Eye (tissue), 1 donor: ENCODE data around the gene TAF6L.

Experiments
- DNase-seq: peaks from one replicate; pipeline ENCODE4 v3.0.0-alpha.2; 2015

TAF6L gene

DNA sequence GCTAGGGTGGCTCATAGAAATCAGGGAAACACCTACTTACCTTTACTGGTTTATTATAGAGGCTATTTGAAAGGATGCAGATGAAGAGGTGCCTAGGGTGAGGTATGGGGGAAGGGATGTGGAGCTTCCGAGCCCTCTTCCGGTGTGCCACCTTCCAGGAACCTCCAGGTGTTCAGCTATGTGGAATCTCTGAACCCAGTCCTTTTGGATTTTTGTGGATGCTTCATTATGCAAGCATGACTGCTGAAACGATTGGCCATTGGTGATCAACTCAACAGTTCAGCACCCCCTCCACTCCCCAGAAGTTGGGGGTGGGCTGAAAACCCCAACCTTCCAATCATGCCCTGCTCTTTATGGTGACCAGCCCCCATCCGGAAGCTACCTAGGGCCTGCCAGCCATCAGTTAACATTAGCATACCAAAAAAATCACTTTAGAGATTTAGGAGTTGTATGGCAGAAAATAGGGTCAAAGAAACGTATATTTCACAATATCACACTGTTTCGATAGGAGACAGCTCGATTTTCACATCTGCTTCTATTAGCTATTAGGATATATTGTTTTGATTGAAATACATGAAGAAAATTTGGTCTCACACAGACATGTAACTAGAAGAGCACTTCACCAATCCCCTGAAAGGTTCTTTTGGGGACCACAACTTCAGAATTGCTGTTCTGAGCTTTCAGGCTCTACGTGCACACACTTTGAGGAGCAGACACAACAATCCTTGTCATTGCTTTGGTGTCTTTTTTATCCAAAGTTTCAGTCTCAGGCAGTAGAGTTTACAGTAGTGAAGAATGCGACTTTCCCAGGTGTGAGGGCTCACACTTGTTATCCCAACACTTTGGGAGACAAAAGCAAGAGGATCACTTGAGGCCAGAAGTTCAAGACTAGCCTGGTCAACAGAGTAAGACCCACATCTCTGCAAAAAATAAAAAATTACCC lies 13.1 kb upstream of the TAF6L start:
- no peak for DNase-seq

DNA sequence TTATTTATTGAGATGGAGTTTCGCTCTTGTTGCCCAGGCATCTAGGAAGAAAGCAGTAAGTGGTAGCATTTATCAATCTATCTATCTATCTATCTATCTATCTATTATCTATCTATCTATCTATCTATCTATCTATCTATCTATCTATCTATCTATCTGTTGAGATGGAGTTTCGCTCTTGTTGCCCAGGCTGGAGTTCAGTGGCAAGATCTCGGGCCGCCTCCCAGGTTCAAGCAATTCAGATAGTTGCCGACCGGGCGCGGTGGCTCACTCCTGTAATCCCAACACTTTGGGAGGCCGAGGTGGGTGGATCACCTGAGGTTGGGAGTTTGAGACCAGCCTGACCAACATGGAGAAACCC lies 10.3 kb upstream of the TAF6L start:
- DNase-seq = peak; percentile 11

DNA sequence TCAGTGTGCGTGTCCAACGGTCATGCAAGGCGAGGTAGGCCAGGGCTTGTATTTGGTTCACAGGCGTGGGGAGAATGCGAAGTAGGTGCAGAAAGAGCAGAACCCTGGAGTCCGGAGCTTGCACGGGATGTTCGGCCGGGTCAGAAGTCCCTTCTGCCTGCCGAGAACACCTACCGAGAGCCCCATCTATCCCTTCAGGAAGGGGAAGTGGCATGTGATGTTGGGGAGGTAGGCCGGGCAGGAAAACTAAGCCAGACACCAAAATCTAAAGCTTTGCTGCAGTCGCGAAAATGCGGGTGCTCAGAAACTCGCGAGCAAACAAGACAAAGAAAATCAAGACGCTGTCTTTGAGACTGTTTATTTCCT lies 435 bp upstream of the TAF6L start:
- DNase-seq = no peak

DNA sequence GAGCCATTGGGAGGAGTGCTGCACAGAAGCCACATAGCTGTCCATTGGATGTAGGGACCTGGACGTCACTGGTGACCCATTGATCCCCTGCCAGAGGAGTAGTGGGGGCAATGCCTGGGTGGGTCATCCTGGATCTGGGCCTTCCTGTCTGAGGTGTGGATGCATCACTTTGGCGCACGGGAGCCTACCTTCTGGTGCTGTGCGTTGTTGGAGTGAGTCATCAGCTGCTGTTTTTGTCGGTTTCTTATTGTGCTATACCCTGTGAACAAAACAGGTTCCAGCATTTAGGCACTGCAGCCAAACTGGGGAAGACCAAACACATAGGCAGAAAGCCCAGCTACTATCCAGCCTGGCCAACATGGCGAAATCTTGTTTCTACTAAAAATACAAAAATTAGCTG lies 3.2 kb downstream of the TAF6L start:
- no peak for DNase-seq

DNA sequence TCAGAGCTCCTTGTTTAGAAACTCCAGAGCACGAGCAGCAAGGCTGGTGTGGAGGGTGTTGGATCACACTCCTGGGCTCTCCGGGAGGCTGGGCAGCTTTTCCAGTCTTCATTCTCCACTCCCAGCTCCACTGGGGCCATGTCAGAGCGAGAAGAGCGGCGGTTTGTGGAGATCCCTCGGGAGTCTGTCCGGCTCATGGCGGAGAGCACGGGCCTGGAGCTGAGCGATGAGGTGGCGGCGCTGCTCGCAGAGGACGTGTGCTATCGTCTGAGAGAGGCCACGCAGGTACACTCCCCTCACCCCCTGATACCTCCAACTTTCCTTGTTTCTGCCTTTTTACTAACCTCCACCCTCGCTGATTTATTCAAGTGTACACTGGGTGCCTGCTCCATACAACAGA lies 4.5 kb downstream of the TAF6L start:
- DNase-seq = no peak

DNA sequence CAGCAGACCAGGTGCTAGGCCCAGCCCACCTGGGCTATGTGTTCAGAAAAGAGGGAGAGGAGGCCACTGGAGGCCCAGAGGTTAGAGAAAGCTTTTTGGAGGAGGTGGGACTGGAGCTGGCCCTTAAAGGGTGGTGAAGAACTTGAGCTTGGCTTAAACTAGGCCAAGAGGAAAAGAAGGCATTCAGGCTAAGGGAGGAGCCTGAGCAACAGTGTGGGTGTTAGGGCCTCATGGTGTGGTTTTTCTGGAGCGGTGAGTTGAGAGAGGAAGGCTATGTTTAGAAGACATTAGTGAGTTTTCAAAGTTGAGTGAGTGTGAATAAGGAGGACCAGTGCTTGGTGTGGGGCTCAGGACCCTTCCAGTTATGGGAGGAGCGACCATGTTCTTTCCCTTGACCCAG lies 6.2 kb downstream of the TAF6L start:
- DNase-seq = no peak

DNA sequence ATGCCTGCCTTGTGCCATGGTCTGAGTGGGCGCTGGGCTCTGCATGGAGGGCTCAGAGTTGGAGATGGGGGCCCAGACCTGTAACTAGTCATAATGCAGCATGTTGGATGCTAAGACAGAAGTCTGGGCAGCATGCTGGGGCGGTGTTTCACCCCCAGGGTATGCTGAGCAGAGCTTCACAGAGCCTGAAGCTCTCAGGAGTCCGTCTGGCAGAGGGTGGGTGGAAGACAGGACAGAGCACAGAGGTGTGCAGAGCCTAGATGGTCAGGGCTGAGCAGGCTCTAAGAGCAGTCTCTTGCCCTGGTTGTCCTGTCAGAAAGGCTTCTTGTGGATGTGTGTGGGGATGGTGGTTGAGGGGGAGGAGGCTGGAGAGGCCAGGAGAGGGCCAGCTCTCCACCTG lies 7.2 kb downstream of the TAF6L start:
- DNase-seq = no peak

DNA sequence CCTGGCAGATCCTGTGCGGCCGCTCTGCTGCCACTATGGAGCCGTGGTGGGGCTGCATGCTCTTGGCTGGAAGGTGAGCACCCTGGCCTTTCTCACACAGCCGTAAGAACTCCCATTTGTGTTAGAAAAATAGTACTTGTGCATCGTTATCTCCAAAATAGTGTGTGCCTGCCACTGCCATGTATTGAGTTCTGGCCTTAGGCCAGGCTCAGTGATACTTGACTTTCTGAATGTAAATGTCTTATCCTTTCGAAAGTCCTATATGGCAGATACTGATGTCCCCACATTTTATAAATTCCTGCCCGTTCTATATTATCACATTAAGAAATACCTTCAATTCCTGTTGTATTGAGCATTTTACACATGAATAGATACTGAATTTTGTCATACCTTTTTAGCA lies 11.6 kb downstream of the TAF6L start:
- DNase-seq = no peak

DNA sequence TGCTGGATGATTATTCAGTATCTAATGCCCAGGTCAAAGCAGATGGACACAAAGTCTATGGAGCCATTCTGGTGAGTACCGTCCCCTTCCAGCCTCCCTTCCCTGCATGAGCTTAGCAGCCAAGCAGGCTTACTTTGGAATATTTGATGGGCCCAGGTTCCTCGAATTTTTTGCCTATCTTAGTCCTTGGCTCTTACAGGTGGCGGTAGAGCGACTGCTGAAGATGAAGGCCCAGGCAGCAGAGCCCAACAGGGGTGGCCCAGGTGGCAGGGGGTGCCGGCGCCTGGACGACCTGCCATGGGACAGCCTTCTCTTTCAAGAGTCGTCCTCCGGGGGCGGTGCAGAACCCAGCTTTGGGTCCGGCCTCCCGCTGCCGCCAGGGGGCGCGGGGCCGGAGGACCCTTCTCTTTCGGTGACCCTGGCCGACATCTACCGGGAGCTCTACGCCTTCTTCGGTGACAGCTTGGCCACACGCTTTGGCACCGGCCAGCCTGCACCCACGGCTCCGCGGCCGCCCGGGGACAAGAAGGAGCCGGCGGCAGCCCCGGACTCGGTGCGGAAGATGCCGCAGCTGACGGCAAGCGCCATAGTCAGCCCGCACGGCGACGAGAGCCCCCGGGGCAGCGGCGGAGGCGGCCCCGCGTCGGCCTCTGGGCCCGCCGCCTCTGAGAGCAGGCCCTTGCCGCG lies 15.3 kb downstream of the TAF6L start:
- peak; percentile 96 for DNase-seq

DNA sequence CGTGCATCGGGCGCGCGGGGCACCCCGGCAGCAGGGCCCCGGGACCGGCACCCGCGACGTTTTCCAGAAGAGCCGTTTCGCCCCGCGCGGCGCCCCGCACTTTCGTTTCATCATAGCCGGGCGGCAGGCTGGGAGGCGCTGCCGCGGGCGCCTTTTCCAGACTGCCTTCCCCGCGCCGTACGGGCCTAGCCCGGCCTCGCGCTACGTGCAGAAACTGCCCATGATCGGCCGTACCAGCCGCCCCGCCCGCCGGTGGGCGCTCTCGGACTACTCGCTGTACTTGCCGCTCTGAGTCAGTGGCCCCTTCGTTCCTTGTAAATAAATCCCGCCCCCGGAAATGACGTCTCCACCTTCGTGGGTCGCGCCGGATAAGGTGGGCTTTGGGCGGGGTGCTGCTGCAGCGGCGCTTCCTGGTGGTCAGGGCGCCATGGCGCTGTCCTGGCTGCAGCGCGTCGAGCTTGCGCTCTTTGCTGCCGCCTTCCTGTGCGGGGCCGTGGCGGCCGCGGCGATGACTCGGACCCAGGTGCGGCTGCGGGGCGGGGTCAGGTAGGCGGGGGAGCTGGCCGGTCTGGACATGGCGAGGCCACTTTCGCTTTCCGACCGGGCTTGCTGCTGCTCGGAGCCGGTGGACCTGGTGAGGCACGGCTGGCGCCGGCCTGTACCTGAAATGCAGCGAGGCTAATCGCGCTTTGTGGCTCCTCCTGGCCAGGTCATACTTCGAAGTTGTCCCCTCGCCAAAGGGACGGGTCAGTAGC lies 16.0 kb downstream of the TAF6L start, which contains the start of gene TMEM179B:
TSS of gene TMEM179B (plus strand) at position 398 of the 755 bp plus-strand sequence. CDS start at position 428, 30 bp downstream.
- peak; percentile 100 for DNase-seq

DNA sequence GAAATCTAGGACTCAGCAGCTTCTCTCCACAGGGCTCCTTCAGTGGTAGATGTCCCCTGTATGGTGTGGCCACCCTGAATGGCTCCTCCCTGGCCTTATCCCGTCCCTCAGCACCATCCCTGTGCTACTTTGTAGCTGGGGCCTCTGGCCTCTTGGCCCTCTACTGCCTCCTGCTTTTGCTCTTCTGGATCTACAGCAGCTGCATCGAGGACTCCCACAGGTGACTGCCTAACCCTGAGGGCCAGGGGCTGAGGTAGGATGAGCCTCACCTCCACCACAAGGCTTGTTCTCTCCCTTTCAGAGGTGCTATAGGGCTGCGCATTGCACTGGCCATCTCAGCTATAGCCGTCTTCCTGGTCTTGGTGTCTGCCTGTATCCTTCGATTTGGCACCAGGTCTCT lies 17.8 kb downstream of the TAF6L start:
- no peak for DNase-seq

DNA sequence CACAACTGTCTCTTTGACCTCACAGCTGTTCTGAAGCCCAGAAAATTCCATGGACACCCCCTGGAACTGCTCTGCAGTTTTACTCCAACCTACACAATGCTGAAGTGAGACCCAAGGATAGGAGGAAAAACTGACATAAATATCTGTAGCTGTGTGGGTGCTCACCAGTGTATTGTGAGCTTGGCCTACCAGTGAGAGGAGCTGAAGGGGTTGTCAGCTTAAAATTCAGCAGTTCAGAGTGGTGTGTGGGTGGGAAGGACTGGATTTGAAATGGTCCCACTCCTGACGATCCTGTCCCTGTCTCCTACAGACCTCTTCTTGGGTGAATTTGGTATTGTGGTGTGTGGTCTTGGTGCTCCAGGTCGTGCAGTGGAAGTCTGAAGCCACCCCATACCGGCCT lies 18.4 kb downstream of the TAF6L start:
- no peak for DNase-seq

DNA sequence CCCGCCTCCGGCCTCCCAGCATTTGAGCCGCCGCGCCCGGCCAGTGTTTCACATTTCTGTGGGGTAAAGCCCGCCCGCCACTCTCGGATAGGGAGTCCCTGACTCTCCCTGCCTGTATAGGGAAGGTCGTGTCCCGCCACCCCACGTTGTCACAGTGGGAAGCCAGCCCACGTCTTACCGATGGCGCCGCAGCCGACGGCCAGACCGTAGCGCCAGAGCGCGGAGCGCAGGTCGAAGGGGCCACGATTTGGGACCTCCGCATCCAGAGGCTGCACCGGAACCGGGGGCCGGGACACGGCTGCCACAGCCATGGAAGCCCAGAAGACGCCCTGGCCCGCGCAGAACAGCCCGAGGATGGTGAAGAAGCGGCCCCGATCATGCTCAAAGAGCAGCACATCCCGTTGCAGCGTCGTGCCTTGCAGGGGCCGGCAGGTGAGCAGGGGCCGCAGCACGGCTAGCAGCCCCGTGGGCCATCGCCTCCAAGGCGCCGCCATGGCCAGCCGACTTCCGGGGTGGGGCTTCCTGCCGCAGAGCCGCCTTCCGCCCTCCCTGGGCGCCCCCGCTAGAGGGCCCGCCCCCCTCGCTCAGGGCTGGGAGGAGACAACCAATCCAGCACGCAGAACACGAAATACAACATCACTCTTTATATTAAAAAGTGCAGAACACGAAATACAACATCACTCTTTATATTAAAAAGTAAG lies 20.5 kb downstream of the TAF6L start, which contains the start of gene TMEM223:
TSS of gene TMEM223 (minus strand) at position 506 of the 701 bp plus-strand sequence. CDS start at position 494, 12 bp downstream.
- DNase-seq = peak; percentile 91

DNA sequence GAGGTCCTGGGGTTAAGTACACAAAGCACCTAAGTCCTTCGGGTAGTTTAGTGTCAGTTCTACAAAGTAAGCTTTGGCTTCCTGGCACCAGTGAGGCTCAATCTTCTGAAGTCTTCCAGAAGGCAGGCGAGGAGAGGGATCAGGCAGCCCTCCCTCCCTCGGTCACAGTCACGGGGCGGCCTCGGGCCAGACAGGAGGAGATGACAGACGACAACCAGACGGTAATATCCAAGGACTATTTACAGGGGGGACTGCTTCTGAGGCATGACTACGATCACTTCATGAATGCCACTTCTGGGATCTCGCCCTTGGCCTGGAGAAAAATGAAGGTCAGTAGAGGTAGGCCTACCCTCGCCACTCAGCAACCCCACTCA lies 21.0 kb downstream of the TAF6L start:
- DNase-seq = no peak

DNA sequence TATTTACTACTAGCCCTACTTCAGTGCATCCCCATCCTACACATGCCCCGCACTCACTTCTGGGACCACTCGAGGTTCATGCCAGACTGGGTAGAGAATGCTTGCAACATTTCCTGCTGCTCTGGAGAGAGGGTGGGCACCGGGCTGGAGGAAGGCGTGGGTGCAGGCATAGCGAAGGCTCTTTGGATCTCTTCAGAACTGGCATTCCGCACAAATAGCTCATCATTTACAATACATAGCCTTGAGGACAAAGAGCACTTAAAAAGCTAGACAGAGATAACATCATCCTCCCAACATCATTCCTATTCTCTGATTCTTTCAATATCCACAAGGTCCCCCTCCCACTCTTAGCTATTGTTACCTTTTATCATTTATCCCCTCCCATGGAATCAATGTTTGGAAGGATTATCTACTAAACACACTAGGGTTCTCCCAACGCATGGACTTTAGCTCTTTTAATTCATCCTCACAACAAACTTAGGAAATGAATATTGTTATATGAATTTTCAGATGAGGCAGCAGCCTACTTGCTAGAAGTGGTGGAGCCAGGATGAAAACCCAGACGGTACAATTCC lies 23.1 kb downstream of the TAF6L start:
- DNase-seq = no peak

DNA sequence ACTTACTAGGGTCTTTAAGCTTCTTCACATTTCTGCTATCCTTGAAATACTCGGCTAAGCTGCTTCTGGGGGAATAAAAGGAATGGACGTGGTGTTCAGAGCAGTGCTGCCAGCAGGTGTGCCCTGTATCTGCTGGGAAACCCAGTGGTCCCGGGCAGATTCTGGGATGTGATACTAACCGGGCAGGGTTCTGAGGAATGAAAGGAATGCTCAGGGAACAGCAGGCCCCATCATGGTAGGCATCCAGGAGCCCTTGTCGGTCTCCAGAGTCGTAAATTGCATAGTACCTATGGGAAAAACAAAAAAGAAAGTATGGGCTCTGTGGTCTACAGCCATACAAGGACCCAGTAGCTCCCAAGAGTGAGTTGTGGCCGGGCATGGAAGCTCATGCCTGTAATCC lies 25.1 kb downstream of the TAF6L start:
- no peak for DNase-seq

DNA sequence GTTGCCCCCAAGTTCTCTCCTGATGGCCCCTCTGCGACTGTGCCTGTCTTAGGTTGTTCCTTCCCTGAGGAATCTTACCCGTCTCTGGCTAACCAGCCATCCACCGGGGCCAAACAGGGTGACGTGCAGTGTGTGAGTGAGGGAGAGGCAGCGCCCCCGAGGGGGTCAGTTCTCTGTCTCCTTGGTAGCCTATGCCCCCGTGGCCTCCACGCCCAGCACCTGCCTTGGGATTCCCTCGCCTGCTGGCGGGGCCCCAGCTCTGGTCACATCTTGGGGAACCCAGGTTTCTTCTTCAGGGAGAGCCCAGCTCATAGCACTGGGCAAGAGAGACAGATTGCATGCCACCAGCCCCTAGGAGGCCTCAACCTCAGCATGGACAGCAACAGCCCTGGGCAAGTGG lies 28.3 kb downstream of the TAF6L start:
- no peak for DNase-seq

DNA sequence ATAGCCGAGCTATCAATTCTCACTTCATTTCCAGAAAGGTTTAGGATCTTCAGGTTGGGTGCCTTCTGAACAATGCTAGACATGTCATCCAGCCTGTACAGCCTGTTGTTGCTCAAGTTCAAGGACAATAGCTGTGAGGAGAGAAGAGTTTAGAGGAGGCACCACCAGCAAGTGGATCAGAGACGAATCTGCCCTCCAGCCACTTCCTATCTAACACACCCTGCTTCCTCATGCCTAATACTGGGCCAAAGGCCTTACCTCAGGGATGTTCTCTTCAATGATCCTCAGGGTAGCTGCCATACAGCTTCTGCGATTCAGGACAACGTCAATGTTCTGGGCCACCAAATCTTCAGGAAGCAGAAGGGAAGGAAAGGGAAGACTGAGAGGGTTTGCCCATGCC lies 29.9 kb downstream of the TAF6L start:
- no peak for DNase-seq

DNA sequence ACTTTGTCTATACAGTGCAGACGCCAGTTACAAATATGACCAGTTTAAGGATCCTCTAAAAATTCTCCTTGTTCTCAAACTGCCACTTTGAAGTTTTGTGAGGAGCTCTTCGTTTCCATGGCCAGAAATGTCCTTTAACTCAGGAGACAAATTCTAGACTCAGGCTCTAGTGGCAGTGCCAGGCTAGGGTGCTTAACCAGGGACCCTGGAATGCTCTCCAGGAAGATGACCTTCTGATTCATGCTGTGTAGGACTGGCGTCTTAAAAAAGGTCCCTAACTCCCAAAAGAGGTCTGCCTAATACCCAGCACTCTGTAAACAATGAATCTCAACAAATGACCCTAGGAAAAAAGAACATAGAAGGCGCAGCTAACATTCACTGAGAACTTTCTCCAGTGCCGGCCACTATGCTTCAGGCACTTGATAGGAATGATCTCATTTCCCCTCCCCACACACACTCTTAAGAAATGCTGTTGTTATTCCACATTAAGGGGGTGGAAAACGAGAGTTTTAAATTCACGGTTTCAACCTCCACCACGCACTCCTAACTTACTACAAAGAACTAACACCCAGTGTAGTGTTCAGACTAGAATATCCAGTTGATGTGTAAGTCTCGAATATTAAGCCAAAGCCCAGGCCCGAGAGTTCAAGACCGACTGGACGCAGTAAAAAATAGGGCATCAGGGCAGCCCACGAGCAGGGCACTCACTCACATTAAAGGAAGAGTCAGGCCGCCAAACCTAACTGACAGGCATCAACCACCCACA lies 33.3 kb downstream of the TAF6L start:
- DNase-seq = no peak

DNA sequence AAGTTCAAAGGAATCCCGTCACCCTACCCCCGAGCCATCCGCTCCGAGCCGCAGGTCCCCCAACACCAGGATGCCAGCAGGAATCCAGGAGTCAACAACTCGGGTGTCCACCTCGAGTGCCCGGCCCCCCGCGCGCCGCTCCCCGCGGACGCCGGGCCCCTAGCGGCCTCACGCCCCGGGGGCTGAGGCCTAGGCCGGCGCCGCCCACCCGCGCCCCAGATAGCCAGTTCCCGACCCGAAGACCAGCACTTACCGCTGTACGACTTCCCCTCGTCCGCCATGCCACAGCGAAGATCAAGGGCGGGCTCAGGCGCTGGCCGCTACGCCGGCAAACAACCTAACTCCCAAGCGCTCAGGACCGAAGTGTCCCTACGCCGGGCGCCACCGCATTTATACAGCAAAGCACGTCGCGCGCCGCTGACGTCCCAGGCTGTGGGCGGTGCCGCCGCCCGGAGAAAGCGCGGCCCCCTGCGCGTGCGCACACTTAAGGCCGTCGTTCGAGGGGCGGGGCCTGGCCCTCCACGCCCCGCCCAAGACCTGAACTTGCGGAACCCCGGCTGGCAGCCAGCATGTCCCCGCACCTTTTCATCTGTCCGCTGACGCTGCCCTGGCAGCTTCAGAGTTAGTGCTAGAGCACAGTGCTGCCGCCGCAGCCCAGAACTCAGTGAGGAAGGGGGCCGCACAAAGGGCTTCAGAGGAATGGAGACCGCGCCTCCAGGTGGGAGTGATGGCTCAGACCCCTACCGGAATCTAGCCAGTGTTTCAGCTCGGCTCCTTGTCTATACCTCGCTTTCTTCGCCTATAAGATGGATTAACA lies 34.1 kb downstream of the TAF6L start, which contains the start of gene NXF1:
TSS of gene NXF1 (minus strand) at position 365 of the 817 bp plus-strand sequence. CDS start at position 281, 84 bp downstream.
- DNase-seq = peak; percentile 99
